Measurements from ENCODE around the gene SMIM5. TPM values are rescaled to one million over a fixed set of nuclear protein-coding genes. Genes with fewer than 3 reads are reported as not detected.

Gene SMIM5
- total and polyA plus RNA-seq, 2 of the 13 experiments (the other 11 are each of a cell fraction or from before 2014, with no cell fraction given), result not detected

DNA sequence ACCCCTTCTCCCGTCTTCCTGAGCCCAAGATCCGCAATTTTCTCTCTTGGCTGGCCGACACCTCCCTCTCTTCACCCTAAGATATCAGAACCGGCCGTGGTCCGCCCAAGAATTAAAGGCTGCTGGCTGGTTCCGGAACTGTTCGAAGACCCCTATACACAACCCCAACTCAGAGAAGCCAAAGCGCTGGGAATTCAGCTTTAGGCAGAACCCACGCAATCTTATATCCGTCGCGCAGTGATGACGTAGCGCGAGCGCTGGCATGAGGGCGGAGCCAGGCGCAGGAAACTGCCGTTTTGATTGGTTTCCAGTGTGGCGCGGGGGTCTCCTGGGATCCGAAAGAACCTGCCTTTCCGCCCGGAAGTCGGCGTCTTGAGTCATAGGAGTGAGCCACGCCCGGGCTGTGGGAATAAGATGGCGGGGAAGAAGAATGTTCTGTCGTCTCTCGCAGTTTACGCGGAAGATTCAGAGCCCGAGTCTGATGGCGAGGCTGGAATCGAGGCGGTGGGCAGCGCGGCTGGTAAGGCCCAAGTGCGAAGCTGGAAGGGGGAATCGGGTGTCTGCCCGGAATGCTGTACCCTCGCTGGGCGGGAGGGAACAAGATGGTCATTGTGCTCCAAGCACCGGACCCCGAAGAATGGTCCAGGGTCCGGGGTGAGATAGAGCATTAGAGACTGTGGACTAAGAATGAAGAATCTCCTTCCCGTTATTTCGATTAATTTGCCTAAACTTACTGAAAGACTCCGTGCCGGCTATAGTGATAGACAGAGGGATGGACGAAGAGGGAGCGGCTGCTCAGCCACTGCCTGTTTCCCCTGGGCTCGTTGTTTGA, 33.9 kb downstream of the SMIM5 start, which contains the start of the genes RECQL5 and SAP30BP (continued):
- TF ChIP-seq, protein P1, sequence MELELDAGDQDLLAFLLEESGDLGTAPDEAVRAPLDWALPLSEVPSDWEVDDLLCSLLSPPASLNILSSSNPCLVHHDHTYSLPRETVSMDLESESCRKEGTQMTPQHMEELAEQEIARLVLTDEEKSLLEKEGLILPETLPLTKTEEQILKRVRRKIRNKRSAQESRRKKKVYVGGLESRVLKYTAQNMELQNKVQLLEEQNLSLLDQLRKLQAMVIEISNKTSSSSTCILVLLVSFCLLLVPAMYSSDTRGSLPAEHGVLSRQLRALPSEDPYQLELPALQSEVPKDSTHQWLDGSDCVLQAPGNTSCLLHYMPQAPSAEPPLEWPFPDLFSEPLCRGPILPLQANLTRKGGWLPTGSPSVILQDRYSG (CRISPR knock-in tag; IDR thresholded peaks at IDR 0.05), result no peak
- peak; percentile 86; the same call in 1 of the 2 replicates for TF ChIP-seq ZBTB3 (CRISPR knock-in tag; IDR thresholded peaks at IDR 0.05; ENCODE audit: borderline replicate concordance, low read depth)
- TF ChIP-seq, protein P2, sequence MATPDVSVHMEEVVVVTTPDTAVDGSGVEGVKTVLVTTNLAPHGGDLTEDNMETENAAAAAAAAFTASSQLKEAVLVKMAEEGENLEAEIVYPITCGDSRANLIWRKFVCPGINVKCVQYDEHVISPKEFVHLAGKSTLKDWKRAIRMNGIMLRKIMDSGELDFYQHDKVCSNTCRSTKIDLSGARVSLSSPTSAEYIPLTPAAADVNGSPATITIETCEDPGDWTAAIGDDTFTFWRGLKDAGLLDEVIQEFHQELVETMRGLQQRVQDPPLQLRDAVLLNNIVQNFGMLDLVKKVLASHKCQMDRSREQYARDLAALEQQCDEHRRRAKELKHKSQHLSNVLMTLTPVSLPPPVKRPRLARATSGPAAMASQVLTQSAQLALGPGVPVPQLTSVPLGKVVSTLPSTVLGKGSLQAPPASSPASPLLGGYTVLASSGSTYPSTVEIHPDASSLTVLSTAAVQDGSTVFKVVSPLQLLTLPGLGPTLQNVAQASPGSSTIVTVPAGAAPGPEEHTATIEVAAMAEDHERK (CRISPR knock-in tag; IDR thresholded peaks at IDR 0.05; ENCODE audit: low read depth), result peak; percentile 93
- TF ChIP-seq ARNT (IDR thresholded peaks at IDR 0.05), result no peak
- no peak for TF ChIP-seq ZSCAN29 (CRISPR knock-in tag; conservative IDR thresholded peaks at IDR 0.05)
- TF ChIP-seq, protein P3, sequence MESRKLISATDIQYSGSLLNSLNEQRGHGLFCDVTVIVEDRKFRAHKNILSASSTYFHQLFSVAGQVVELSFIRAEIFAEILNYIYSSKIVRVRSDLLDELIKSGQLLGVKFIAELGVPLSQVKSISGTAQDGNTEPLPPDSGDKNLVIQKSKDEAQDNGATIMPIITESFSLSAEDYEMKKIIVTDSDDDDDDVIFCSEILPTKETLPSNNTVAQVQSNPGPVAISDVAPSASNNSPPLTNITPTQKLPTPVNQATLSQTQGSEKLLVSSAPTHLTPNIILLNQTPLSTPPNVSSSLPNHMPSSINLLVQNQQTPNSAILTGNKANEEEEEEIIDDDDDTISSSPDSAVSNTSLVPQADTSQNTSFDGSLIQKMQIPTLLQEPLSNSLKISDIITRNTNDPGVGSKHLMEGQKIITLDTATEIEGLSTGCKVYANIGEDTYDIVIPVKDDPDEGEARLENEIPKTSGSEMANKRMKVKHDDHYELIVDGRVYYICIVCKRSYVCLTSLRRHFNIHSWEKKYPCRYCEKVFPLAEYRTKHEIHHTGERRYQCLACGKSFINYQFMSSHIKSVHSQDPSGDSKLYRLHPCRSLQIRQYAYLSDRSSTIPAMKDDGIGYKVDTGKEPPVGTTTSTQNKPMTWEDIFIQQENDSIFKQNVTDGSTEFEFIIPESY (CRISPR knock-in tag; IDR thresholded peaks at IDR 0.05), result 0 out of 2 replicates have a peak, but pooled peaks have one; percentile 22
- TF ChIP-seq ZNF432 (CRISPR knock-in tag; IDR thresholded peaks at IDR 0.05; ENCODE audit: borderline replicate concordance), result no peak
- 0 out of 2 replicates have a peak, but pooled peaks have one; percentile 30 for TF ChIP-seq GTF2F1 (IDR thresholded peaks at IDR 0.05; ENCODE audit: low read length)
- no peak for TF ChIP-seq GZF1 (CRISPR knock-in tag; IDR thresholded peaks at IDR 0.05)
- TF ChIP-seq, protein P4, sequence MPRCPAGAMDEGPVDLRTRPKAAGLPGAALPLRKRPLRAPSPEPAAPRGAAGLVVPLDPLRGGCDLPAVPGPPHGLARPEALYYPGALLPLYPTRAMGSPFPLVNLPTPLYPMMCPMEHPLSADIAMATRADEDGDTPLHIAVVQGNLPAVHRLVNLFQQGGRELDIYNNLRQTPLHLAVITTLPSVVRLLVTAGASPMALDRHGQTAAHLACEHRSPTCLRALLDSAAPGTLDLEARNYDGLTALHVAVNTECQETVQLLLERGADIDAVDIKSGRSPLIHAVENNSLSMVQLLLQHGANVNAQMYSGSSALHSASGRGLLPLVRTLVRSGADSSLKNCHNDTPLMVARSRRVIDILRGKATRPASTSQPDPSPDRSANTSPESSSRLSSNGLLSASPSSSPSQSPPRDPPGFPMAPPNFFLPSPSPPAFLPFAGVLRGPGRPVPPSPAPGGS (CRISPR knock-in tag; IDR thresholded peaks at IDR 0.05), result no peak
- TF ChIP-seq HOXA5 (CRISPR knock-in tag; IDR thresholded peaks at IDR 0.05), result peak; percentile 26; the same call in 1 of the 2 replicates
- TF ChIP-seq HCFC1 (IDR thresholded peaks at IDR 0.05; ENCODE audit: low read depth, low read length), result peak; percentile 72
- TF ChIP-seq GABPA (IDR thresholded peaks at IDR 0.05; ENCODE audit: low read depth, low read length), result peak; percentile 84
- TF ChIP-seq GABPA (CRISPR knock-in tag; IDR thresholded peaks at IDR 0.05; ENCODE audit: low read depth), result peak; percentile 97
- TF ChIP-seq, protein P5, sequence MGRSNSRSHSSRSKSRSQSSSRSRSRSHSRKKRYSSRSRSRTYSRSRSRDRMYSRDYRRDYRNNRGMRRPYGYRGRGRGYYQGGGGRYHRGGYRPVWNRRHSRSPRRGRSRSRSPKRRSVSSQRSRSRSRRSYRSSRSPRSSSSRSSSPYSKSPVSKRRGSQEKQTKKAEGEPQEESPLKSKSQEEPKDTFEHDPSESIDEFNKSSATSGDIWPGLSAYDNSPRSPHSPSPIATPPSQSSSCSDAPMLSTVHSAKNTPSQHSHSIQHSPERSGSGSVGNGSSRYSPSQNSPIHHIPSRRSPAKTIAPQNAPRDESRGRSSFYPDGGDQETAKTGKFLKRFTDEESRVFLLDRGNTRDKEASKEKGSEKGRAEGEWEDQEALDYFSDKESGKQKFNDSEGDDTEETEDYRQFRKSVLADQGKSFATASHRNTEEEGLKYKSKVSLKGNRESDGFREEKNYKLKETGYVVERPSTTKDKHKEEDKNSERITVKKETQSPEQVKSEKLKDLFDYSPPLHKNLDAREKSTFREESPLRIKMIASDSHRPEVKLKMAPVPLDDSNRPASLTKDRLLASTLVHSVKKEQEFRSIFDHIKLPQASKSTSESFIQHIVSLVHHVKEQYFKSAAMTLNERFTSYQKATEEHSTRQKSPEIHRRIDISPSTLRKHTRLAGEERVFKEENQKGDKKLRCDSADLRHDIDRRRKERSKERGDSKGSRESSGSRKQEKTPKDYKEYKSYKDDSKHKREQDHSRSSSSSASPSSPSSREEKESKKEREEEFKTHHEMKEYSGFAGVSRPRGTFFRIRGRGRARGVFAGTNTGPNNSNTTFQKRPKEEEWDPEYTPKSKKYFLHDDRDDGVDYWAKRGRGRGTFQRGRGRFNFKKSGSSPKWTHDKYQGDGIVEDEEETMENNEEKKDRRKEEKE (IDR thresholded peaks at IDR 0.05), result no peak
- no peak for TF ChIP-seq ZKSCAN8 (CRISPR knock-in tag; IDR thresholded peaks at IDR 0.05; ENCODE audit: borderline replicate concordance)
- no peak for TF ChIP-seq MBD4 (IDR thresholded peaks at IDR 0.05; ENCODE audit: borderline replicate concordance, low read length)

Data from HepG2 (cell line).